SK-N-SH (cell line): ENCODE results near the gene POLR1A. TPM values are rescaled to one million over a fixed set of nuclear protein-coding genes. Genes with fewer than 3 reads are reported as not detected.

Experiments
- CTCF ChIA-PET: fragments of 300-600, 350-600 bp; formaldehyde crosslinking; extraction: SDS; loops from one replicate; lab custom pipeline; 2021; lab: Yijun Ruan, JAX
- POLR2A ChIA-PET: fragments of 350-600 bp; sonication (Branson Sonifier 250); formaldehyde crosslinking; extraction: SDS; loops from one replicate; lab custom pipeline; 2020; ENCODE audit warnings: antibody characterized with exemption, inconsistent platforms; lab: Yijun Ruan, JAX
- DNase-seq: peaks from one replicate; pipeline ENCODE4 v3.0.0; 2012
- H2AFZ ChIP-seq: fragments of 200-600 bp; sonication (generic); 2 replicates; pipeline ENCODE4 v1.8.1; 2016; ENCODE audit warnings: antibody characterized with exemption, mild to moderate bottlenecking, low read depth
- H3F3A ChIP-seq: fragments of 200-600 bp; sonication (generic); replicated peaks from 2 replicates; pipeline ENCODE3; 2016; ENCODE audit warnings: antibody characterized with exemption, mild to moderate bottlenecking; ENCODE audit not compliant: insufficient read depth
- H3K27ac ChIP-seq, 2 experiments: fragments of 200-500 bp in 1 of 2; fragments of 200-600 bp in 1 of 2; sonication (Bioruptor generic) in 1 of 2; sonication (generic), shearing (Covaris generic) in 1 of 2; 2 replicates each; pipeline versions ENCODE4 v1.5.1 to v1.6.1; 2014 to 2016; ENCODE audit warnings: low read depth in 2 of 2, inconsistent platforms in 1 of 2, low read length in 1 of 2, mild to moderate bottlenecking in 1 of 2, mixed read lengths in 1 of 2
- H3K27me3 ChIP-seq: fragments of 200-600 bp; sonication (generic), shearing (Covaris generic); 2 replicates; pipeline ENCODE4 v1.6.1; 2016; ENCODE audit warnings: mixed run types; ENCODE audit not compliant: insufficient read depth
- H3K36me3 ChIP-seq, 2 experiments: fragments of 200-500 bp in 1 of 2; fragments of 200-600 bp in 1 of 2; sonication (Bioruptor generic) in 1 of 2; sonication (generic) in 1 of 2; replicated peaks in 1 of 2; 2 replicates each; pipeline versions ENCODE3 to v1.5.1; 2014 to 2016; ENCODE audit warnings: low read length in 1 of 2, mild to moderate bottlenecking in 1 of 2; ENCODE audit not compliant: insufficient read depth in 2 of 2, control insufficient read depth in 1 of 2
- H3K4me1 ChIP-seq, 2 experiments: fragments of 200-500 bp in 1 of 2; fragments of 200-600 bp in 1 of 2; sonication (Bioruptor generic) in 1 of 2; sonication (generic), shearing (Covaris generic) in 1 of 2; 2 replicates each; pipeline versions ENCODE4 v1.5.1 to v1.6.1; 2014 to 2016; ENCODE audit warnings: low read depth in 1 of 2, low read length in 1 of 2, mixed run types in 1 of 2; ENCODE audit not compliant: insufficient read depth in 2 of 2, control insufficient read depth in 1 of 2
- H3K4me2 ChIP-seq: fragments of 200-600 bp; sonication (generic), shearing (Covaris generic); 2 replicates; pipeline ENCODE4 v1.6.1; 2017; ENCODE audit warnings: mixed run types
- H3K4me3 ChIP-seq, 2 experiments: fragments of 200-500 bp in 1 of 2; fragments of 200-600 bp in 1 of 2; sonication (Bioruptor generic) in 1 of 2; sonication (generic), shearing (Covaris generic) in 1 of 2; 2 replicates each; pipeline versions ENCODE4 v1.5.1 to v1.8.1; 2014 to 2016; ENCODE audit warnings: low read depth in 2 of 2, inconsistent platforms in 1 of 2, low read length in 1 of 2, mild to moderate bottlenecking in 1 of 2, mixed read lengths in 1 of 2, moderate library complexity in 1 of 2
- H3K79me2 ChIP-seq: fragments of 200-600 bp; sonication (generic); 2 replicates; pipeline ENCODE4 v1.8.1; 2017; ENCODE audit warnings: mild to moderate bottlenecking; ENCODE audit not compliant: insufficient read depth
- H3K9ac ChIP-seq: fragments of 200-600 bp; sonication (generic); 2 replicates; pipeline ENCODE4 v1.6.1; 2017; ENCODE audit warnings: mixed run types
- H3K9me2 ChIP-seq: fragments of 200-600 bp; sonication (generic); 2 replicates; pipeline ENCODE4 v1.6.1; 2017; ENCODE audit warnings: mixed run types
- H3K9me3 ChIP-seq: fragments of 200-600 bp; sonication (generic); 2 replicates; pipeline ENCODE4 v1.6.1; 2017; ENCODE audit warnings: mixed run types, mild to moderate bottlenecking, moderate library complexity
- H4K20me1 ChIP-seq: fragments of 200-600 bp; sonication (generic); 2 replicates; pipeline ENCODE4 v1.6.1; 2017; ENCODE audit warnings: mild to moderate bottlenecking, mixed run types; ENCODE audit not compliant: insufficient read depth
- ELF1 ChIP-seq: IDR thresholded peaks from 2 replicates; pipeline ENCODE4 v1.4.0; 2012
- EZH2phosphoT487 ChIP-seq: fragments of 200-600 bp; sonication (generic); IDR thresholded peaks from 2 replicates; pipeline ENCODE4 v1.6.1; 2017; ENCODE audit warnings: low read depth, mixed run types, mild to moderate bottlenecking, antibody characterized with exemption, moderate library complexity, borderline replicate concordance
- FOSL2 ChIP-seq: IDR thresholded peaks from 2 replicates; pipeline ENCODE4 v1.4.0; 2012; ENCODE audit warnings: low read depth, mild to moderate bottlenecking, moderate library complexity, borderline replicate concordance
- FOXJ3 ChIP-seq: sonication (generic); formaldehyde crosslinking; IDR thresholded peaks from 2 replicates; pipeline ENCODE4 v1.5.1; 2020; ENCODE audit warnings: mild to moderate bottlenecking, missing genetic modification reagents
- FOXM1 ChIP-seq: IDR thresholded peaks from 2 replicates; pipeline ENCODE4 v1.4.0; 2012; ENCODE audit warnings: low read depth, mild to moderate bottlenecking
- JUND ChIP-seq: IDR thresholded peaks from 2 replicates; pipeline ENCODE4 v1.4.0; 2012
- MAX ChIP-seq: IDR thresholded peaks from 2 replicates; pipeline ENCODE4 v1.4.0; 2012; ENCODE audit warnings: low read depth
- MEF2A ChIP-seq: IDR thresholded peaks from 2 replicates; pipeline ENCODE4 v1.4.0; 2012; ENCODE audit warnings: low read depth, borderline replicate concordance
- MXI1 ChIP-seq: IDR thresholded peaks from 2 replicates; pipeline ENCODE4 v1.6.1; 2012; ENCODE audit warnings: mild to moderate bottlenecking, low read depth, low read length, improper control_type of control experiment
- PBX3 ChIP-seq: IDR thresholded peaks from 2 replicates; pipeline ENCODE4; 2012
- POLR2AphosphoS5 ChIP-seq: IDR thresholded peaks from 2 replicates; pipeline ENCODE4 v1.6.1; 2012; ENCODE audit warnings: low read depth, low read length
- RCOR1 ChIP-seq: fragments of 150-350 bp; IDR thresholded peaks from 2 replicates; pipeline ENCODE4 v1.6.1; 2017; ENCODE audit warnings: antibody characterized with exemption, low read length
- RFX5 ChIP-seq: IDR thresholded peaks from 2 replicates; pipeline ENCODE4 v1.6.1; 2012; ENCODE audit warnings: mild to moderate bottlenecking, improper control_type of control experiment, low read length
- RXRA ChIP-seq: IDR thresholded peaks from 2 replicates; pipeline ENCODE4 v1.4.0; 2012; ENCODE audit warnings: low read depth, mild to moderate bottlenecking, borderline replicate concordance
- SIN3A ChIP-seq: IDR thresholded peaks from 2 replicates; pipeline ENCODE4 v1.6.1; 2012; ENCODE audit warnings: low read depth, mild to moderate bottlenecking, low read length, moderate library complexity, borderline replicate concordance
- TEAD4 ChIP-seq: IDR thresholded peaks from 2 replicates; pipeline ENCODE4 v1.4.0; 2012; ENCODE audit warnings: mild to moderate bottlenecking, borderline replicate concordance; ENCODE audit not compliant: insufficient read depth
- USF1 ChIP-seq: IDR thresholded peaks from 2 replicates; pipeline ENCODE4 v1.4.0; 2012; ENCODE audit warnings: low read depth, borderline replicate concordance
- USF2 ChIP-seq: fragments of 150-350 bp; IDR thresholded peaks from 2 replicates; pipeline ENCODE4 v1.6.1; 2017; ENCODE audit warnings: antibody characterized with exemption, low read length, low read depth, borderline replicate concordance
- YY1 ChIP-seq: IDR thresholded peaks from 2 replicates; pipeline ENCODE4 v1.4.0; 2012; ENCODE audit warnings: low read depth, mild to moderate bottlenecking
- ZBTB33 ChIP-seq: IDR thresholded peaks from 2 replicates; pipeline ENCODE4 v1.4.0; 2012; ENCODE audit warnings: low read depth, borderline replicate concordance
- WGBS: methylation state at CpG from one replicate; pipeline ENCODE4 v1.1.6; 2017; ENCODE audit warnings: low lambda C conversion rate; 5-methylcytosine and 5-hydroxymethylcytosine counted together
- polyA plus RNA-seq, 3 experiments: library from polyadenylated mRNA; depleted of rRNA; stranded (reverse); fragments of >200 nt; gene quantifications; 2 replicates each; pipeline ENCODE4 v1.2.3, GENCODE V29; 2012

POLR1A gene
- polyA plus RNA-seq, 1 of the 3 experiments (the other 2 are of a cell fraction) = 6.1 TPM

- no peak for TF ChIP-seq USF2
- no peak for TF ChIP-seq RCOR1
- TF ChIP-seq, all 33 proteins: peak for 0
Observed at GRCh38 chr2:85976106-85976920, 129.4 kb downstream of the POLR1A start (continued).

- H3K36me3 ChIP-seq = no peaks in the 10 kb centered on the region
- WGBS = 66% methylated on average over 4 of the region's 4 CpGs
- no peaks in the 10 kb centered on the region for H3K9me2 ChIP-seq
- no peak overlapping the region for H3K27ac ChIP-seq
- no peak overlapping the region for H3K9ac ChIP-seq
- H3K4me1 ChIP-seq = peaks cover 0 to 4% of the 10 kb centered on the region in 2 experiments; a peak in 1 of 4 replicates
- no peak overlapping the region for H2AFZ ChIP-seq
- H3K4me2 ChIP-seq = no peak overlapping the region
- no peak for TF ChIP-seq JUND
- no peak for TF ChIP-seq MXI1
- TF ChIP-seq ZBTB33 = no peak
- TF ChIP-seq FOXJ3 (CRISPR knock-in tag) = no peak
- no peak for TF ChIP-seq FOXM1
- no peak for TF ChIP-seq POLR2AphosphoS5
- no peak for TF ChIP-seq ELF1
- no peak for TF ChIP-seq PBX3
- no peak overlapping the region for H3K4me3 ChIP-seq
- H3K9me3 ChIP-seq = no peaks in the 10 kb centered on the region
- peaks cover 6% of the 10 kb centered on the region for H3F3A ChIP-seq
- H3K79me2 ChIP-seq = no peaks in the 10 kb centered on the region
- no peaks in the 10 kb centered on the region; the same call in 1 of the 2 replicates for H3K27me3 ChIP-seq
- H4K20me1 ChIP-seq = no peaks in the 10 kb centered on the region
- CTCF ChIA-PET = no interaction called here
- no peak for DNase-seq
- POLR2A ChIA-PET = no interaction called here
Observed at GRCh38 chr2:85975581-85975980, 130.1 kb downstream of the POLR1A start.

GRCh38 chr2:85974390-85974789, 131.3 kb downstream of the POLR1A start:
- Histone ChIP-seq H3K4me1 (peaks cover 0 to 4% of the 10 kb centered on the region in 2 experiments; a peak in 1 of 4 replicates), H3K27me3 (no peaks in the 10 kb centered on the region; the same call in 1 of the 2 replicates), H3K4me2 (no peak overlapping the region), H3K9me2 (no peaks in the 10 kb centered on the region), H3K27ac (no peak overlapping the region), H4K20me1 (no peaks in the 10 kb centered on the region), H3K9me3 (no peaks in the 10 kb centered on the region), H3K79me2 (no peaks in the 10 kb centered on the region), H3K9ac (no peak overlapping the region), H3K4me3 (no peak overlapping the region), H3F3A (peaks cover 6% of the 10 kb centered on the region), H3K36me3 (no peaks in the 10 kb centered on the region), H2AFZ (no peak overlapping the region)
- ChIA-PET POLR2A (no interaction called here), CTCF (interaction anchor here (0.9 kb wide), 1 partner anchor 14 kb away, joined by 3 read pairs; no protein-coding TSS in a partner anchor)
- 31% methylated on average over 1 of the region's 1 CpG for WGBS
- DNase-seq = no peak
- TF ChIP-seq FOSL2 = no peak
- no peak for TF ChIP-seq MAX
- TF ChIP-seq SIN3A = no peak
- TF ChIP-seq EZH2phosphoT487 = no peak
- no peak for TF ChIP-seq MEF2A
- TF ChIP-seq USF2 = no peak
- no peak for TF ChIP-seq USF1
- no peak for TF ChIP-seq YY1
- TF ChIP-seq JUND = no peak
- no peak for TF ChIP-seq TEAD4
- no peak for TF ChIP-seq MXI1
- no peak for TF ChIP-seq RFX5
- TF ChIP-seq RXRA = no peak
